ENCODE results near the gene COG5.

GRCh38 chr7:107446988-107447387 lies 116.7 kb downstream of the COG5 start:
- no peak for TF ChIP-seq POLR2A (IDR thresholded peaks at IDR 0.05)
- TF ChIP-seq CTCF (IDR thresholded peaks at IDR 0.05) = no peak
